ENCODE data around the gene TRIOBP. TPM values are rescaled to one million over a fixed set of nuclear protein-coding genes. Genes with fewer than 3 reads are reported as not detected.

Gene TRIOBP
- total RNA-seq, 2 experiments from 2014 or later = 31.1 to 31.6 TPM

DNA sequence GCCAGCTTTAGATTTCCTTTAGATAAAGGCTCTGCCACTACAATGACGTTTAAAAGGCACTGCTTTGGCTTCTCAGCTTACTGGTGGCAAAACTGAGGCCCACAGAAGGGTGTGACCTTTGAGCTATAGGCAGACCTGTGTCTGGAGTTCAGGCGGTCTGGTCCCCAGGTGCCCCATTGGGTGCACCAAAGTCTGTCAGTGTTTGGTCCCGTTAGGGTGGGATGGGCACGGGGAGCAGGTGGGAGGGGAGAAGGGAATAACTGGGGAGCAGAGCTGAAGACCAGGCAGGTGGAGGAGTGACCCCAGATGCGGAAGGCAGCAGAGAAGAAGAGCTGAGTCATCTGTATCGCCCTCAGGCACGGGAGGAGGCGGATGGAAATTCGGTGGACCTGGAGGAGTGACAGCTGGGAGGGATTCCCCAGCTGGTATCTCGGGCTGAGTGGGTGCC lies 65.6 kb downstream of the TRIOBP start:
- intact Hi-C loops (cut with micrococcal nuclease; ENCODE audit: unreplicated experiment) = no loop called here
- ChIA-PET POLR2A (no interaction called here), CTCF (ENCODE audit: unreplicated experiment) (no interaction called here)
- Histone ChIP-seq H3K4me2 (ENCODE audit: low read length) (no peak overlapping the region), H3K4me3 (ENCODE audit: low read depth, low read length, poor library complexity, severe bottlenecking) (no peak overlapping the region), H3K27ac (ENCODE audit: low read depth, low read length, poor library complexity, severe bottlenecking) (no peak overlapping the region), H3K79me2 (ENCODE audit: insufficient read depth, low read depth, low read length) (no peaks in the 10 kb centered on the region), H3K9me3 (ENCODE audit: low read length) (no peaks in the 10 kb centered on the region), H3K36me3 (ENCODE audit: insufficient read depth, low read length) (peaks cover 25% of the 10 kb centered on the region; the same call in 1 of the 2 replicates), H4K20me1 (ENCODE audit: insufficient read depth, low read length) (no peaks in the 10 kb centered on the region), H3K4me1 (ENCODE audit: insufficient read depth, low read length, poor library complexity, severe bottlenecking) (no peaks in the 10 kb centered on the region), H3K9me2 (ENCODE audit: insufficient read depth, low read length) (no peaks in the 10 kb centered on the region), H2AFZ (ENCODE audit: low read length) (no peak overlapping the region)
- DNase-seq (ENCODE audit: low spot score) = no peak
- TF ChIP-seq, protein P1, sequence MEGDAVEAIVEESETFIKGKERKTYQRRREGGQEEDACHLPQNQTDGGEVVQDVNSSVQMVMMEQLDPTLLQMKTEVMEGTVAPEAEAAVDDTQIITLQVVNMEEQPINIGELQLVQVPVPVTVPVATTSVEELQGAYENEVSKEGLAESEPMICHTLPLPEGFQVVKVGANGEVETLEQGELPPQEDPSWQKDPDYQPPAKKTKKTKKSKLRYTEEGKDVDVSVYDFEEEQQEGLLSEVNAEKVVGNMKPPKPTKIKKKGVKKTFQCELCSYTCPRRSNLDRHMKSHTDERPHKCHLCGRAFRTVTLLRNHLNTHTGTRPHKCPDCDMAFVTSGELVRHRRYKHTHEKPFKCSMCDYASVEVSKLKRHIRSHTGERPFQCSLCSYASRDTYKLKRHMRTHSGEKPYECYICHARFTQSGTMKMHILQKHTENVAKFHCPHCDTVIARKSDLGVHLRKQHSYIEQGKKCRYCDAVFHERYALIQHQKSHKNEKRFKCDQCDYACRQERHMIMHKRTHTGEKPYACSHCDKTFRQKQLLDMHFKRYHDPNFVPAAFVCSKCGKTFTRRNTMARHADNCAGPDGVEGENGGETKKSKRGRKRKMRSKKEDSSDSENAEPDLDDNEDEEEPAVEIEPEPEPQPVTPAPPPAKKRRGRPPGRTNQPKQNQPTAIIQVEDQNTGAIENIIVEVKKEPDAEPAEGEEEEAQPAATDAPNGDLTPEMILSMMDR (conservative IDR thresholded peaks at IDR 0.05; ENCODE audit: low read length) = no peak
- TF ChIP-seq EZH2phosphoT487 (IDR thresholded peaks at IDR 0.05; ENCODE audit: borderline replicate concordance, low read depth, low read length) = no peak
- BruUV-seq (replicated peaks) = no TSS peak

DNA sequence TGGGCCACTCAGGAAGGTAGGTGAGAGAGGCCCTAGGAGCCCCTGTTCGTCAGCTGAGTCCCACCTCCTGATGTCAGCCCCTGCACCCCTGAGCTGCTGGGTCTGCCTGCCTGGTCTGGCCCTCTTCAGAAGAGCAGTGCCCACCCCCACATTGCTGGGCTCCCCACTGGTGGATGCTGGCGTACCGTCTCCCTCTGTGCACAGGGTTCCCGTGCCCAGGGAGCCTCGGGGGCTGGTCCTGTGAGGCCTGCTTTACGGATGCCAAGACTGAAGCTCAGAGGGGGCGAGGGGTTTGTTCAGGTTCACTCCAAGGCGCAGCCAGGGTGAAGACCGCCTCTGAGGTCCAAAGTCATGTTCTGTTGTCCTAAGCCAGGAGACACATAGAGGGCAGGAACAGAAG lies 66.2 kb downstream of the TRIOBP start:
- no peak for DNase-seq (ENCODE audit: low spot score)
- Histone ChIP-seq H3K79me2 (ENCODE audit: insufficient read depth, low read depth, low read length) (no peaks in the 10 kb centered on the region), H3K4me2 (ENCODE audit: low read length) (no peak overlapping the region), H3K9me3 (ENCODE audit: low read length) (no peaks in the 10 kb centered on the region), H3K9me2 (ENCODE audit: insufficient read depth, low read length) (no peaks in the 10 kb centered on the region), H3K27ac (ENCODE audit: low read depth, low read length, poor library complexity, severe bottlenecking) (no peak overlapping the region), H4K20me1 (ENCODE audit: insufficient read depth, low read length) (no peaks in the 10 kb centered on the region), H3K4me1 (ENCODE audit: insufficient read depth, low read length, poor library complexity, severe bottlenecking) (no peaks in the 10 kb centered on the region), H3K4me3 (ENCODE audit: low read depth, low read length, poor library complexity, severe bottlenecking) (no peak overlapping the region), H2AFZ (ENCODE audit: low read length) (no peak overlapping the region), H3K36me3 (ENCODE audit: insufficient read depth, low read length) (peaks cover 22% of the 10 kb centered on the region; the same call in 1 of the 2 replicates)
- no peak for TF ChIP-seq EZH2phosphoT487 (IDR thresholded peaks at IDR 0.05; ENCODE audit: borderline replicate concordance, low read depth, low read length)
- TF ChIP-seq, protein P1 (conservative IDR thresholded peaks at IDR 0.05; ENCODE audit: low read length) = no peak
- CTCF ChIA-PET (ENCODE audit: unreplicated experiment) = no interaction called here
- no TSS peak for BruUV-seq (replicated peaks)
- POLR2A ChIA-PET = no interaction called here
- intact Hi-C loops (cut with micrococcal nuclease; ENCODE audit: unreplicated experiment) = no loop called here

DNA sequence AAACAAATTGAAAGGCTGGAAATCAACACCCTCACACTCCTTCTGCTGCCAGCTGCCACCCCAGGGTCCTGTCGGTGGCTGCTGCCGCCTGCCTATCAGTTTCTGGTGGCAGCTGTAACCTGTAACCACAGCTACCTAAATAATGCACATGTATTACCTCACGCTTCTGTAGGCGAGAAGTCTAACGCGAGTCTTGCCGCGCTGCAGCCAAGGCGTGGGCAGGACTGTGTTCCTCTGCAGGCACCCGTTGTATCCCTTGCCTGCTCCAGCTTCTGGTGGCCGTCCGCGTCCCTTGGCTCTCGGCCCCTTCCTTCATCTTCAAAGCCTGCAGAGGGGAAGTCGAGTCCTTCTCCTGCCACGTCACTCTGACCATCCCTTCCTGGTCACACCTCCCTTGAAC lies 66.8 kb downstream of the TRIOBP start:
- H3K4me1 ChIP-seq (ENCODE audit: insufficient read depth, low read length, poor library complexity, severe bottlenecking) = no peaks in the 10 kb centered on the region
- H2AFZ ChIP-seq (ENCODE audit: low read length) = no peak overlapping the region
- H3K36me3 ChIP-seq (ENCODE audit: insufficient read depth, low read length) = peaks cover 15% of the 10 kb centered on the region; the same call in 1 of the 2 replicates
- intact Hi-C loops (cut with micrococcal nuclease; ENCODE audit: unreplicated experiment) = no loop called here
- no peak overlapping the region for H3K4me2 ChIP-seq (ENCODE audit: low read length)
- no peak for DNase-seq (ENCODE audit: low spot score)
- TF ChIP-seq EZH2phosphoT487 (IDR thresholded peaks at IDR 0.05; ENCODE audit: borderline replicate concordance, low read depth, low read length) = no peak
- TF ChIP-seq, protein P1 (conservative IDR thresholded peaks at IDR 0.05; ENCODE audit: low read length) = no peak
- H3K79me2 ChIP-seq (ENCODE audit: insufficient read depth, low read depth, low read length) = no peaks in the 10 kb centered on the region
- CTCF ChIA-PET (ENCODE audit: unreplicated experiment) = no interaction called here
- no peaks in the 10 kb centered on the region for H3K9me3 ChIP-seq (ENCODE audit: low read length)
- BruUV-seq (replicated peaks) = no TSS peak
- no peaks in the 10 kb centered on the region for H3K9me2 ChIP-seq (ENCODE audit: insufficient read depth, low read length)
- H3K4me3 ChIP-seq (ENCODE audit: low read depth, low read length, poor library complexity, severe bottlenecking) = no peak overlapping the region
- POLR2A ChIA-PET = no interaction called here
- no peaks in the 10 kb centered on the region for H4K20me1 ChIP-seq (ENCODE audit: insufficient read depth, low read length)
- H3K27ac ChIP-seq (ENCODE audit: low read depth, low read length, poor library complexity, severe bottlenecking) = no peak overlapping the region
